Embryonic facial prominence (tissue), 1 donor: ENCODE data around the gene USB1.

Experiments
- DNase-seq: peaks from one replicate; pipeline ENCODE4 v3.0.0-alpha.2; 2016; ENCODE audit errors: extremely low spot score

USB1 gene

DNA sequence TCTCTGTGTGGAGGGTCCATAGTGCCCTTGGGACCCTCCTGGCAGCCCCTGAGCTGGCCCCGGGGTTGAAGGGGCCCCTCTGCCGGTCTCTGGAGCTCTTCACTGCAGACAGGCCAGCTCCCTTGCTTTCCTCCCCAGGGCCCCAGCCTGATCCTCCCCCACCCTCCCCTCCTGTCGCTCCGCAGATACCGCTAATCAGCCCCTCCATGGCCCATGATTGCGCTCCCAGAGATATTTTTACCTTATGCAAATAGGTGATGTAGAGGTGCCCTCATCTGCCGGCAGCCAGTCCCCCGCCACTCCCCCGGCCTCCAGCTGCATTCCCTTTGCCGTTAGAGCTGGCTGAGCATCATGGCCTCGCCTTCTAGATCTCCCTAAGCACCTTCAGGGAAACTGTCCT is 33.6 kb downstream of the USB1 start:
- DNase-seq, result no peak

DNA sequence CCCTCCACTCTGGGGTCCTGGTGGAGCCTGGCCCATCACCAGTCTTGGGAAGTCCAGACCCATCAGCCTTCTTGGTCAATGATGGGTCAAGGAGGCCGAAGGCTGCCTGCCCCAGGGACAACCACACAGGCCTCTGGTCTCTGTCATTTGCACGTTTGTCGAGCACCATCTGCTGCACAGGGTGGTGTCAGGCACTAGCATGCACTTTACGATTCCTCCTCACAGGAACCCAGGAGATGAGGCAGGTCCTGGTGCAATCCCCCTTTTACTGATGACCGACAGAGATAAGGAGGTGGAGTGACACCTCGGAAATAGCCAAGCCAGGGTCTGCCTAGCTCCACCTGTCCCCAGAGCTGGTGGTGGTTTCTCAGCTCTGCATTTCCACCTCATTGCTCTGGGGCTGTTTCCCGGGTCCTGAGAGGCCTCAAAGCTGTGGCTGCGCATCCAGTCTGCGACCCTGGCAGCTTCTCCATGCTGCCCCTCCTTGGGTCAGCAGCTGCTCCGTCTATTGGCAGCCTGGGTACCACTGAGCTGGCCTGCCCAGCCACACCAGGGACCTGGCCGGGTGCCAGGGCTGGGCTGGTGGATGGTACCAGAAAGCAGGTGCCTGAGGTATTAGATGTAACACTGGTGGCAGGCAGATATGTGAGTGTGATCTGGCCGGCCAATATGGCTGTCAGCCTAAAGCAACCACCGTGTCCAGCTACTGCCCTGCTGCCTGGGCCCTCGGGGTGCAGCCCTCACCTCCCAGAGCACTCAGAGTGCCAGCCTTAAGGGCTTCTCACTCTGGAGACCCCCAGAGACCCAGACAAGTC is 34.4 kb downstream of the USB1 start:
- DNase-seq, result no peak

DNA sequence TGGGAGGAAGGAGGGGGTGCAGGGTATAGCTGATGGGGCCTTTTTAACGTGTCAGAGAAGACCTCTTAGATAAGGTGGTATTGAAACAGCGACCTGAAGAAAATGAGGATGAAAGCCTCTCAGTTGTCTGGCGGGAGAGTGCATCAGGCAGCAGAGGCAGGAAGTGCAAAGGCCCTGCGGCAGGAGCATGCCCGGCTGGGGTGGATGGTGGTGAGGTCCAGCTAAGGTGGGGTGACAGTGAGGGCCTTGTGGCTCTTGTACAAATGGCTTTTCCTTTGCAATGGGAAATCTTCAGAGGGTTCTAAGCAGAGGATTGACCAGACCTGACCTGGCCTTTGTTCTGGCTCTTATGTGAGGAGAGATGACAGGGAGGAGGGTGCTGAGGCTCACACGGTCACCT is 35.7 kb downstream of the USB1 start:
- no peak for DNase-seq

DNA sequence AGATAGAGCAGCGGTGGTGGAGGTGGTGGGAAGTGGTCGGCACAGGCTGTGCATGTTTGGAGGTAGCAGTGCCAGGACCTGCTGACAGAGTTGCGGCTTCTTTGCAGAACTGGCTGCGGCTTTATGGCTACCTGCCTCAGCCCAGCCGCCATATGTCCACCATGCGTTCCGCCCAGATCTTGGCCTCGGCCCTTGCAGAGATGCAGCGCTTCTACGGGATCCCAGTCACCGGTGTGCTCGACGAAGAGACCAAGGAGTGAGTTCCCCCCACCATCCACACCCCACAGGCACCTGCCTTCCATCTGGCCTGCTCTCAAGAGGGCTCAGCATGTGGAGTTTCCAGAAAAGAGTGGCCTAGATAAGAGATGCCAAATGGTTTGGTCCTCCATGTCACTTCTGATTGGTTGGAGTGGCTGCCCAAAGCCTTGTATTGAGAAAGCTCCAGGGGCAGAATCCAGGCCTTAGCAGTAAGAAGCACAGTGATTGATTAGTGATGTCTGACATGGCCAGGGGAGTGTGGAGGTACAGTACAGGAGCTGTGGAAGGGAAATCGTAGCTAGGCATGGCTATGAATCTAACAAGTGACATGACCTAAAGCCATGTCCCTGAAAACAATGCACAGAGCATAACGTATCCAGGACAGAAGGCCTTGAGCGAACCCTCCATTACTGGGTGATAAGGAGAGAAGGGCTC is 36.3 kb downstream of the USB1 start:
- no peak for DNase-seq

DNA sequence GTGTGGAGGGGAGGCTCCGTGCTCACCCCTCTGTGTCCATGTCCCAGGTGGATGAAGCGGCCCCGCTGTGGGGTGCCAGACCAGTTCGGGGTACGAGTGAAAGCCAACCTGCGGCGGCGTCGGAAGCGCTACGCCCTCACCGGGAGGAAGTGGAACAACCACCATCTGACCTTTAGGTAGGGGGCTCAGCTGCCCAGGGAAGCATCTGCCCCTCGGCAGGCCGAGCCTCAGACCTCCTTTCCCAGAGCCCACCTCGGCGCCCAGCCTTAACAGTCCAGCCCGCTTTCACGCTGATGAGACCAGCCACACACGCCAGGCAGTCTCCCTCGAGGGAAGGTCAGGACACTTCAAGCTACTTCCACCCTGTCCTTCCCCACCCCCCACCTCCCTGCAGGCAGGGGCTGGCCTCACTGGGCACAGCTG is 37.0 kb downstream of the USB1 start:
- DNase-seq, result no peak

DNA sequence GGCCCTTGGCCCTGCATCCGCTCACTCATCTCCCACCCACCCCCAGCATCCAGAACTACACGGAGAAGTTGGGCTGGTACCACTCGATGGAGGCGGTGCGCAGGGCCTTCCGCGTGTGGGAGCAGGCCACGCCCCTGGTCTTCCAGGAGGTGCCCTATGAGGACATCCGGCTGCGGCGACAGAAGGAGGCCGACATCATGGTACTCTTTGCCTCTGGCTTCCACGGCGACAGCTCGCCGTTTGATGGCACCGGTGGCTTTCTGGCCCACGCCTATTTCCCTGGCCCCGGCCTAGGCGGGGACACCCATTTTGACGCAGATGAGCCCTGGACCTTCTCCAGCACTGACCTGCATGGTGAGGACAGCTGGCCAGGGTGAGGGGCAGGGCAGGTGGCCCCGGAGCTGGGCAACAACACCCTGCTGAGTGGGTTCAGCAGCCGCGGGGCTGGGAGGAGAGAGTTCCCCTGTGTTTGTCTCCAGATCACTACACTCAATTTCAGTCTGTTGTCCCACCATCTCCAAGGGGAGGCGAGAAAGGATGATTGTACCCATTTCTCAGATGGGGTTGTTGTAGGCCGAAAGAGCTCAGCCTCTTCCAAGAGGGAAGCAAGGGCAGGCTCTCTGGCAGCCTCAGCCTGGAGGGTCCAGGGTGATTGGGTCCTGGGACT is 38.8 kb downstream of the USB1 start:
- no peak for DNase-seq

DNA sequence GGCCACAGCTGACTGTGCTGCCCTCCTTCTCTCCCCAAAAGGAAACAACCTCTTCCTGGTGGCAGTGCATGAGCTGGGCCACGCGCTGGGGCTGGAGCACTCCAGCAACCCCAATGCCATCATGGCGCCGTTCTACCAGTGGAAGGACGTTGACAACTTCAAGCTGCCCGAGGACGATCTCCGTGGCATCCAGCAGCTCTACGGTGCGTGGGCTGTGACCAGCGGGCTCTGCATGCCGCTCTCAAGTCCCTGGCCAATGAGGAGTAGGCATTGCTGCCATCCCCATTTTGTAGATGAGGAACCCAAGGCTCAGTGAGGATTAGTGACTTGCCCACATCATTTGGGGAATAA is 39.3 kb downstream of the USB1 start:
- no peak for DNase-seq

GRCh38 chr16:58040945-58041627 is 39.9 kb downstream of the USB1 start:
- DNase-seq, result no peak

DNA sequence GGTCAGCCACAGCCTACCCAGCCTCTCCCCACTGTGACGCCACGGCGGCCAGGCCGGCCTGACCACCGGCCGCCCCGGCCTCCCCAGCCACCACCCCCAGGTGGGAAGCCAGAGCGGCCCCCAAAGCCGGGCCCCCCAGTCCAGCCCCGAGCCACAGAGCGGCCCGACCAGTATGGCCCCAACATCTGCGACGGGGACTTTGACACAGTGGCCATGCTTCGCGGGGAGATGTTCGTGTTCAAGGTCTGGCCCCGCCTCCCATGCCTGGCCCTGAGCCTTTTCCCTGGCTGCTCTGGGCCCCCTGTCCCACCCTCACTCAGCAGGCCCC is 40.4 kb downstream of the USB1 start:
- DNase-seq, result no peak

DNA sequence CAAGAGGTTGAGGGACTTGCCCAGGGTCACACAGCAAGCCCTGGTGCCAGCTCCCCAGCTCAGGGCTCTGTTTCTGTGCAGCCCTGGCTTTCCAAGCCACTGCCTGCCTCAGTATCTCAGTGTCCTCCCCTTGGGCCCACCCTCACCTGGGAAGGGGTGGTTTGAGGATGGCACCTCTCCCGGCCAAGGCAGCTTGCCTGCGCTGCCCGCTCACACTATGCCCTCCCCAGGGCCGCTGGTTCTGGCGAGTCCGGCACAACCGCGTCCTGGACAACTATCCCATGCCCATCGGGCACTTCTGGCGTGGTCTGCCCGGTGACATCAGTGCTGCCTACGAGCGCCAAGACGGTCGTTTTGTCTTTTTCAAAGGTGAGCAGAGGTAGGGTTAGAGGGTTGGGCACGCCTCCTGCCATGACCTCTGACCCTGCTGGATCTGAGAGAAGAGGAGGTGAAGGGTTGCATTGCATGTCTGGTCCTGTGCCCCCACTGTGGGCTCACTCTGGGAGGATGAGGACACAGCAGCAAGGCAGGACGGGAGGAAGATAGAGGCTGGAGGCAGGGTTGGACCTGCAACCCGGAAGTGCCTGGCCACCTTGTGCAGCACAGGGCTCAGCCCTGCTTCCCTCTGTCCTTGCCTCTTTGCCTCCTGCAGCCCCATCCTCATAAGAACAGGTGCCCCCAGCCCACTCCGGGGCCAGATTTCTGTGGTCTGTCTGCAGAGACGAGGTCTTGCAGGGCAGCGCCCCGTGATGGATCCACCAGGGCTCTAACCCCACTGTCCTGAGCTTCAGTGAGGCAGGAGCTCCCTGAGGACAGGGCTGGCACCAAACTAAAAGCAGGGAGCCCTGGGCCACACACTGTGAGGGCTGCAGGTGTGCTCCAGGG is 41.0 kb downstream of the USB1 start:
- DNase-seq, result no peak

DNA sequence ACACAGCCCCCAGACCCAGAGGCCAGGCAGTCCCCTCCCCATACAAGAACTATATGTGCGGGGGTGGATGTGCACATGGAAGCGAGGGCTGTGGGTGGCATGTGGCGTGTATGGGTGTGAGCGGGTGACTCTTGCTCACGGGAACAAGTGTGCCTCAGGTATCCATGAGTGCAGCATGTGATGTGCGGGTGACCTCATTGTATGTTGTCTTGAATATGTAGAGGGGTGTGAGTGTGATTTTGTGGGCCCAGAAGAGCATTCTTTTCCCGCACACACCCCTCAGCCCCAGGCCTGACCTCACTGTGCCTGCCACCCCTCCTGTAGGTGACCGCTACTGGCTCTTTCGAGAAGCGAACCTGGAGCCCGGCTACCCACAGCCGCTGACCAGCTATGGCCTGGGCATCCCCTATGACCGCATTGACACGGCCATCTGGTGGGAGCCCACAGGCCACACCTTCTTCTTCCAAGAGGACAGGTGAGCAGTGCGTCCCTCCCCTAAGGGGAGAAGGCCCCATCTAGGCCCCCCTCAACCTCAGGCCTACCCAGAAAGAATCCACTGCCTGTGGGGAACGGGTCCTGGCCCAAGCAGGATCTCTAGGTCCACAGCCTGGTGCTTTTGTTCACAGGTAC is 41.8 kb downstream of the USB1 start:
- no peak for DNase-seq

DNA sequence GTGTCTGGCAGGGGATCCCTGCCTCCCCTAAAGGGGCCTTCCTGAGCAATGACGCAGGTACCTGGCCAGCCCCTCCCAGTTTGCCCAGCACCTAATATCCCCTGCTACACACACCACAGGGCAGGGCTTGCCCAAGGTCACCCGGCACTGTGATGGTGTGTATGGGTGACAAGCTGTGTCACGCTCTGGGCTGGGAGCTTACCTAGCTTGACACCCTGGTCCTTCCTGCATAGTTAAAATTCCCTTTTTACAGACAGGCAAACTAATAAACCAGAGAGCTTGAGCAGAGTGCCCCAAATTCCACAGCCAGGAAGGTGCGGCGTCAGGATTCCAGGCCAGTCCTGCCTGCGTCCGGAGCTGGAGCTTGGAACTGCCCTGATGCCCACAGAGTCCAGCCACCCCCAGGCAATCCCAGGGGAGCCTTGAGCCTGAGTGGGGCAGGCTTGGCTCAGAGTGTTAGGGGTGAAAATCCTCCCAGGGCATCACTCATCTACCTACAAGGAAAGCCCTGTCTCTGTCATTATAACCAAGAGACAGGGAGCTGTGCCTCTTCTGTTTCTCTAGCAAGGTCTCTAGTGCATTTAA is 42.5 kb downstream of the USB1 start:
- DNase-seq, result no peak

GRCh38 chr16:58044266-58045019 is 43.2 kb downstream of the USB1 start:
- DNase-seq, result no peak

GRCh38 chr16:58045096-58045495 is 43.9 kb downstream of the USB1 start:
- no peak for DNase-seq

- DNase-seq, result no peak
Observed at GRCh38 chr16:58046054-58046881, 45.1 kb downstream of the USB1 start.

DNA sequence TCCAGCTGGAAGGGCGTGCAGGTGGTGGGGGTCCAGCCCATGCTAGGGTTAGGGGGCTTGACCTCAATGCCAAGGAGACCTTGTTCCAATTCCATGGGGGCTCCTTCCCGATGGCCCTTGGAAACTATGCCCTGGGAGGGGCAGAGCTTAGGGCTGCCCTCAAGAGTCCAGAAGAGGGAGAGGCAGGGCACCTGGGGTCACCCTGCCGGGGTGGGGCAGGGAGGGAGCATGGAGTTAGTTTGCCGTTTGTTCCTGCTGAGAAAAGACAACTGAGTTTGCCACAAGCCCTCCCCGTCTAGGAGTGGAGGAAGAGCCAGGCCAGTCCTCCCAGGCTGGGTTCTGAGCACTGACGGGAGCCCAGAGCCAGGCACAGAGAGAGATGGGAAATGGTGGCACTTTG is 45.7 kb downstream of the USB1 start:
- no peak for DNase-seq

DNA sequence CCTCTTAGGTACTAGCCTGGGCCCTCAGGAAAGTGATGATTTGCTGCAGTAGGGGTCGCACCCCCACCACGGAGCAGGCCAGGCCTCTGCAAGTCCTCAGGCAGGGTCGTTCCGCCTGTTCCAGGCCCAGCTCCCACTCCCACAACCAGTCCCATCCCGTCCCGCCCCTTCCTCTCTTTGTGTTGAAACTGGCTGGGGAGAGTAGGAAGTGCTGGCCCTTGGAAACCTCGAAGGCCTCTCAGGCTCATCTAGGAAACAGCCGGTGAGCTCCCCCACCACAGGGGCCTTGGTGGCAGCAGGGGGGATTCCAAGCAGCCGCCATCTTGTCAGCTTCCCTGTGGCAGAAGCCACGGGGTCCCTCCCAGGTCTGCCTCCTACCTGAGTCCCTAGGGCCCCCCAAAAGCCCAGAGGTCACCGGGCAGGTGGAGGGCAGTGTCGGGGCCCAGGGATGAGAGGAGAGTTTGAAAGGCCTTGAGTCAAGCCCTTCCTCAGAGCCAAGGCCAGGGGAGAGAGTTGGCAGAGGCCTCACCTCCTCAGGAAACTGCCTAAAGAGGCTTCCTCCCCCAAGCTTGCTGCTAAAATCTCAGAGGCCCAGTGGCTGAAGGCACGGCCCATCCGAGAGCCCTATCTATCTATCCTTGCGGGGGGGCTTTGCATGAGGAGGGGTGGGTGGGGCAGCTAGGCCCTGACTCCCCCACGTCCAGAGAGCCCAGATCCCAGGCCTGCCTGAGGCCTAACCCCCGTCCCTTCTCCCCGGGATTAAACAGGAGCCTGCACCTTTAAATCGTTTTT is 46.5 kb downstream of the USB1 start:
- DNase-seq, result no peak
